Measurements from ENCODE around the gene PHF2. TPM values are rescaled to one million over a fixed set of nuclear protein-coding genes. Genes with fewer than 3 reads are reported as not detected.

PHF2 gene
- total RNA-seq, 1 experiment from 2014 or later = 11.6 TPM

GRCh38 chr9:93557366-93558137 lies 18.8 kb upstream of the PHF2 start (continued):
- no peak for TF ChIP-seq CREM (CRISPR knock-in tag; IDR thresholded peaks at IDR 0.05)

DNA sequence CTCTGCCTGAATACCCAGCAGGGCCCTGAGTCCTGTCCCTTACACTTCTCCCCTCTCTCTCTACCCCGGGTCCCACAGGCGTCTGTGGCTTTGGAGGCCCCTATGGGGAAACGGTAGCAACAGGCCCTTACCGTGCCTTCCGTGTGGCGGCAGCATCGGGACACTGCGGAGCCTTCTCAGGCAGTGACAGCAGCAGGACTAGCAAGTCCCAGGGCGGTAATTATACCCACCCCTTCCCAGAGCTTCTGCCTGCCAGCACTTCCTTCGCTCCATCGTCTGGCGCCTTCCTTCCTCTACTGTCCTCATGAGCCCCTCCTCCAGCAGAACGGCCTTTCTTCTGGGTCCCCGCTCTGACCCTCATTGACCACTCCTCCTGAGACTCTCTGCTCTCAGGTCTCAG lies 17.9 kb upstream of the PHF2 start:
- Mint-ChIP-seq H3K4me3 (no peak overlapping the region), H3K27ac (no peak overlapping the region; the same call in 1 of the 2 replicates), H3K27me3 (ENCODE audit: low read depth) (no peaks in the 10 kb centered on the region), H3K4me1 (peaks cover 15% of the 10 kb centered on the region), H3K36me3 (peaks cover 64% of the 10 kb centered on the region), H3K9me3 (no peaks in the 10 kb centered on the region)
- TF ChIP-seq HMGA2 (CRISPR knock-in tag; IDR thresholded peaks at IDR 0.05) (no peak), ESRRA (CRISPR knock-in tag; IDR thresholded peaks at IDR 0.05; ENCODE audit: borderline replicate concordance) (no peak)
- POLR2A ChIA-PET = no interaction called here
- CTCF ChIA-PET = no interaction called here
- ATAC-seq (peak; percentile 36; the same call in 1 of the 2 replicates), DNase-seq (ENCODE audit: low spot score) (no peak)

GRCh38 chr9:93560991-93561390 lies 15.4 kb upstream of the PHF2 start:
- Mint-ChIP-seq H3K36me3 (peaks cover 78% of the 10 kb centered on the region), H3K27ac (no peak overlapping the region), H3K4me1 (no peaks in the 10 kb centered on the region), H3K9me3 (no peaks in the 10 kb centered on the region), H3K27me3 (ENCODE audit: low read depth) (no peaks in the 10 kb centered on the region), H3K4me3 (no peak overlapping the region)
- POLR2A ChIA-PET = no interaction called here
- DNase-seq (ENCODE audit: low spot score) = no peak
- CTCF ChIA-PET = no interaction called here
- ATAC-seq = no peak
- TF ChIP-seq AR (CRISPR knock-in tag; IDR thresholded peaks at IDR 0.05) (no peak), HMGXB4 (CRISPR knock-in tag; IDR thresholded peaks at IDR 0.05) (no peak), NFYB (CRISPR knock-in tag; conservative IDR thresholded peaks at IDR 0.05; ENCODE audit: low read depth) (no peak), ZNF532 (CRISPR knock-in tag; IDR thresholded peaks at IDR 0.05; ENCODE audit: borderline replicate concordance) (no peak), TCF7 (CRISPR knock-in tag; IDR thresholded peaks at IDR 0.05; ENCODE audit: low read depth) (no peak)
- TF ChIP-seq, protein P1, sequence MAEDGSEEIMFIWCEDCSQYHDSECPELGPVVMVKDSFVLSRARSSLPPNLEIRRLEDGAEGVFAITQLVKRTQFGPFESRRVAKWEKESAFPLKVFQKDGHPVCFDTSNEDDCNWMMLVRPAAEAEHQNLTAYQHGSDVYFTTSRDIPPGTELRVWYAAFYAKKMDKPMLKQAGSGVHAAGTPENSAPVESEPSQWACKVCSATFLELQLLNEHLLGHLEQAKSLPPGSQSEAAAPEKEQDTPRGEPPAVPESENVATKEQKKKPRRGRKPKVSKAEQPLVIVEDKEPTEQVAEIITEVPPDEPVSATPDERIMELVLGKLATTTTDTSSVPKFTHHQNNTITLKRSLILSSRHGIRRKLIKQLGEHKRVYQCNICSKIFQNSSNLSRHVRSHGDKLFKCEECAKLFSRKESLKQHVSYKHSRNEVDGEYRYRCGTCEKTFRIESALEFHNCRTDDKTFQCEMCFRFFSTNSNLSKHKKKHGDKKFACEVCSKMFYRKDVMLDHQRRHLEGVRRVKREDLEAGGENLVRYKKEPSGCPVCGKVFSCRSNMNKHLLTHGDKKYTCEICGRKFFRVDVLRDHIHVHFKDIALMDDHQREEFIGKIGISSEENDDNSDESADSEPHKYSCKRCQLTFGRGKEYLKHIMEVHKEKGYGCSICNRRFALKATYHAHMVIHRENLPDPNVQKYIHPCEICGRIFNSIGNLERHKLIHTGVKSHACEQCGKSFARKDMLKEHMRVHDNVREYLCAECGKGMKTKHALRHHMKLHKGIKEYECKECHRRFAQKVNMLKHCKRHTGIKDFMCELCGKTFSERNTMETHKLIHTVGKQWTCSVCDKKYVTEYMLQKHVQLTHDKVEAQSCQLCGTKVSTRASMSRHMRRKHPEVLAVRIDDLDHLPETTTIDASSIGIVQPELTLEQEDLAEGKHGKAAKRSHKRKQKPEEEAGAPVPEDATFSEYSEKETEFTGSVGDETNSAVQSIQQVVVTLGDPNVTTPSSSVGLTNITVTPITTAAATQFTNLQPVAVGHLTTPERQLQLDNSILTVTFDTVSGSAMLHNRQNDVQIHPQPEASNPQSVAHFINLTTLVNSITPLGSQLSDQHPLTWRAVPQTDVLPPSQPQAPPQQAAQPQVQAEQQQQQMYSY (CRISPR knock-in tag; IDR thresholded peaks at IDR 0.05) = no peak
- TF ChIP-seq, protein P2, sequence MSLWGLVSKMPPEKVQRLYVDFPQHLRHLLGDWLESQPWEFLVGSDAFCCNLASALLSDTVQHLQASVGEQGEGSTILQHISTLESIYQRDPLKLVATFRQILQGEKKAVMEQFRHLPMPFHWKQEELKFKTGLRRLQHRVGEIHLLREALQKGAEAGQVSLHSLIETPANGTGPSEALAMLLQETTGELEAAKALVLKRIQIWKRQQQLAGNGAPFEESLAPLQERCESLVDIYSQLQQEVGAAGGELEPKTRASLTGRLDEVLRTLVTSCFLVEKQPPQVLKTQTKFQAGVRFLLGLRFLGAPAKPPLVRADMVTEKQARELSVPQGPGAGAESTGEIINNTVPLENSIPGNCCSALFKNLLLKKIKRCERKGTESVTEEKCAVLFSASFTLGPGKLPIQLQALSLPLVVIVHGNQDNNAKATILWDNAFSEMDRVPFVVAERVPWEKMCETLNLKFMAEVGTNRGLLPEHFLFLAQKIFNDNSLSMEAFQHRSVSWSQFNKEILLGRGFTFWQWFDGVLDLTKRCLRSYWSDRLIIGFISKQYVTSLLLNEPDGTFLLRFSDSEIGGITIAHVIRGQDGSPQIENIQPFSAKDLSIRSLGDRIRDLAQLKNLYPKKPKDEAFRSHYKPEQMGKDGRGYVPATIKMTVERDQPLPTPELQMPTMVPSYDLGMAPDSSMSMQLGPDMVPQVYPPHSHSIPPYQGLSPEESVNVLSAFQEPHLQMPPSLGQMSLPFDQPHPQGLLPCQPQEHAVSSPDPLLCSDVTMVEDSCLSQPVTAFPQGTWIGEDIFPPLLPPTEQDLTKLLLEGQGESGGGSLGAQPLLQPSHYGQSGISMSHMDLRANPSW (CRISPR knock-in tag; conservative IDR thresholded peaks at IDR 0.05; ENCODE audit: low read depth) = no peak
- TF ChIP-seq, protein P3, sequence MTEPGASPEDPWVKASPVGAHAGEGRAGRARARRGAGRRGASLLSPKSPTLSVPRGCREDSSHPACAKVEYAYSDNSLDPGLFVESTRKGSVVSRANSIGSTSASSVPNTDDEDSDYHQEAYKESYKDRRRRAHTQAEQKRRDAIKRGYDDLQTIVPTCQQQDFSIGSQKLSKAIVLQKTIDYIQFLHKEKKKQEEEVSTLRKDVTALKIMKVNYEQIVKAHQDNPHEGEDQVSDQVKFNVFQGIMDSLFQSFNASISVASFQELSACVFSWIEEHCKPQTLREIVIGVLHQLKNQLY (CRISPR knock-in tag; IDR thresholded peaks at IDR 0.05) = no peak
